ENCODE measurements around the gene PTPRK. TPM values are rescaled to one million over a fixed set of nuclear protein-coding genes. Genes with fewer than 3 reads are reported as not detected.

PTPRK gene
- total RNA-seq, 4 donors from 2014 or later = 26.7 to 47.5 (median 41.4) TPM

GRCh38 chr6:128074567-128074966, 445.8 kb downstream of the PTPRK start:
- no peak for DNase-seq (ENCODE audit: low spot score in 2 of 2)
- H3K4me3 ChIP-seq (ENCODE audit: low read depth, poor library complexity, severe bottlenecking) = no peak overlapping the region
- 62 to 74% methylated on average over 2 of the region's 2 CpGs for WGBS, 2 donors
- intact Hi-C loops (cut with DNase I; ENCODE audit: low total_unique reads) = no loop called here
- TF ChIP-seq POLR2A (IDR thresholded peaks at IDR 0.05) (no peak), CTCF (IDR thresholded peaks at IDR 0.05) (no peak)

GRCh38 chr6:128073389-128073788, 447.0 kb downstream of the PTPRK start:
- intact Hi-C loops (cut with DNase I; ENCODE audit: low total_unique reads) = no loop called here
- 45 to 96% methylated on average over 1 of the region's 1 CpG for WGBS, 2 donors
- no peak for DNase-seq (ENCODE audit: low spot score in 2 of 2)
- TF ChIP-seq POLR2A (IDR thresholded peaks at IDR 0.05) (no peak), CTCF (IDR thresholded peaks at IDR 0.05) (no peak)
- no peak overlapping the region for H3K4me3 ChIP-seq (ENCODE audit: low read depth, poor library complexity, severe bottlenecking)

GRCh38 chr6:128071212-128071611, 449.2 kb downstream of the PTPRK start:
- DNase-seq (ENCODE audit: low spot score in 2 of 2) = no peak
- 90 to 96% methylated on average over 3 of the region's 3 CpGs for WGBS, 2 donors
- H3K4me3 ChIP-seq (ENCODE audit: low read depth, poor library complexity, severe bottlenecking) = no peak overlapping the region
- intact Hi-C loops (cut with DNase I; ENCODE audit: low total_unique reads) = no loop called here
- no peak for TF ChIP-seq POLR2A (IDR thresholded peaks at IDR 0.05)
- TF ChIP-seq CTCF (IDR thresholded peaks at IDR 0.05) = no peak

GRCh38 chr6:128070406-128070805, 450.0 kb downstream of the PTPRK start:
- H3K4me3 ChIP-seq (ENCODE audit: low read depth, poor library complexity, severe bottlenecking) = no peak overlapping the region
- DNase-seq (ENCODE audit: low spot score in 2 of 2) = no peak
- WGBS, 2 donors = 63 to 81% methylated on average over 3 of the region's 3 CpGs
- intact Hi-C loops (cut with DNase I; ENCODE audit: low total_unique reads) = no loop called here
- TF ChIP-seq POLR2A (IDR thresholded peaks at IDR 0.05) = no peak
- no peak for TF ChIP-seq CTCF (IDR thresholded peaks at IDR 0.05)

GRCh38 chr6:128069188-128069587, 451.2 kb downstream of the PTPRK start:
- TF ChIP-seq POLR2A (IDR thresholded peaks at IDR 0.05) = no peak
- TF ChIP-seq CTCF (IDR thresholded peaks at IDR 0.05) = no peak
- DNase-seq (ENCODE audit: low spot score in 2 of 2) = no peak
- WGBS, 2 donors = 91 to 95% methylated on average over 2 of the region's 2 CpGs
- intact Hi-C loops (cut with DNase I; ENCODE audit: low total_unique reads) = no loop called here
- no peak overlapping the region for H3K4me3 ChIP-seq (ENCODE audit: low read depth, poor library complexity, severe bottlenecking)

- 92 to 94% methylated on average over 5 of the region's 5 CpGs for WGBS, 2 donors
- no peak for DNase-seq (ENCODE audit: low spot score in 2 of 2)
- intact Hi-C loops (cut with DNase I; ENCODE audit: low total_unique reads) = no loop called here
- no peak overlapping the region for H3K4me3 ChIP-seq (ENCODE audit: low read depth, poor library complexity, severe bottlenecking)
- TF ChIP-seq POLR2A (IDR thresholded peaks at IDR 0.05) = no peak
These were observed 452.3 kb downstream of the PTPRK start for GRCh38 chr6:128068119-128068479.

All from lower leg skin (tissue), 4 donors.